K562 treated with DMSO at 1 percent for 48 hours (cell line): ENCODE measurements around the gene ZNF473. TPM values are rescaled to one million over a fixed set of nuclear protein-coding genes. Genes with fewer than 3 reads are reported as not detected.

Experiments used
- total RNA-seq: library from RNA; unstranded; fragments of 300-600 nt; gene quantifications from 2 replicates; pipeline ENCODE4 v1.2.3, GENCODE V29; 2022; ENCODE audit warnings: low replicate concordance; ENCODE audit errors: extremely low read depth

Gene ZNF473
- not detected in 2 replicates for total RNA-seq

DNA sequence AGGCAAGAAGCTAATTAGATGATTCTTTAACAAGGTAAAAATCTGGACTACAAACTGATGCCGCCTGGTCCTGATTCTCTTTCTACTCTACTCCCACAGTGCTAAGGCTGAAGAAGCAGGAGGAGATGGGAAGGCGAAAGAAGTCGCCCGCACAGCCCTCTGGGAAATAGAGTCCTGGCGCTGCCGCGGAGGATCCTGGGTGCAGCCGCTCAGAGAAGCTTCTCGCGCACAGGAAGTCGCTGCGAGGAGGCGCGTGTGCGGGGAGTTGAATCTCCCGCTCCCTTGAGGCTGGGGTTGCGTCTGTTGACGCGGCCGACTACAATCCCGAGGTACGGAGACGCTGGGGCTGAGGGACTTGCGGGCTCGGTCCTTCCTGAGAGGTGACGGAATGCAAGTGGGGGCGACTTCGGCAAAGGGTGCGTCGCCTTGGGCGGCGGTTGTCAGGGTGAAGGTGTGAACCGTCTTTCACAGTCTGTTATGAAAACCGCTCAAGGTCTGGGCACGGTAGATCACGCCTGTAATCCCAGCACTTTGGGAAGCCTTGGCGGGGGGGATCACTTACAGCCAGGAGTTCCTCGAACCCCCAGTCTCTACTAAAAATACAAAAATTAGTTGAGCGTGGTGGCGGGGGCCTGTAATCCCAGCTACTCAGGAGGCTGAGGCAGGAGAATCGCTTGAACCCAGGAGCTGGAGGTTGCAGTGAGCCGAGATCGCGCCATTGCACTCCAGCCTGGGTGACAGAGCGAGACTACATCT lies at the start of gene ZNF473:
ZNF473 (plus strand) TSS at position 212 of the 756 bp plus-strand sequence. CDS start 5,078 bp downstream, outside the sequence.

DNA sequence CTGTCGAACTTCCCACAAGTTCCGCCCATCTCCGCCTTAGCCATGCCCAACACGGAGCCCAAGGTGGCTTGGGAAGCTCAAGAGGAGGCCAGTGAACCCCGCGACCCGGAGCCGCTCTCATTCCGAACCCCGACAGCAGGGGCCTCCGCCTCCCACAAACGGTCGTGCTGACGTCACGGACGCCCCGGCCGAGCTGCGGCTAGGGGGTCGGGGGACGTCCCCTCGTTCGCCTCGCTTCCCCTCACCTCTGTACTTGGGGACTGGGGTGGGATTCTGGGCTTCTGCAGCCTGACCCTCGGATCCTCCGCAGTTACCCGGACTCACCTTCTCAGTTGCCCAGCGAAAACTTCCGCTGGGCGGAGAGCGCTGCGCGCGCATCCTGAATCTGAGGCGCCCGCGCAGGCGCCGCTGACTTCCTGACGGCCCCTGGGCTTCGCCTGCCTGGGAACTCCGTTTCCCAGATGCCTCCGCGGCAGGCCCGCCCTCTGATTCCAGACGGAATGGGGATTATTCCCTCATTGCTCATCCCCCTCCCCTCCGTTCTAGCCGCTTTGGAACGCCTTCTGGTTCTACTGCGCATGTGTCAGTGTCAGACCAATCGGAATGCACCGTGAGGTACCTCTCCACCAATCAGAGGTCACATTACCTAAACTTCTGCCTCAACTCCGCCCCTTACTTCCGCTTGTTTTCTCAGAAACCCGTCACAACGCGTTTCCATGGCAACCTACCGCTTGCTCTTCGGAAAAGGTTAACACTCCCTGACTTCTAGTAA lies 597 bp upstream of the ZNF473 start, which contains the start of gene VRK3:
VRK3 (minus strand) TSS at position 351 of the 772 bp plus-strand sequence. CDS start 9,210 bp downstream, outside the sequence.

Other genes starting within 250 kb of the ZNF473 start
- gene FUZ, start 212.7 kb upstream of the ZNF473 start, total RNA-seq, result not detected in 2 replicates
- gene MED25, start 207.7 kb upstream of the ZNF473 start, total RNA-seq, result not detected in 2 replicates
- gene PTOV1, start 174.8 kb upstream of the ZNF473 start, total RNA-seq, result not detected in 2 replicates
- gene PNKP, start 158.4 kb upstream of the ZNF473 start, total RNA-seq, result not detected in 2 replicates
- not detected in 2 replicates for gene AKT1S1, start 148.7 kb upstream of the ZNF473 start, total RNA-seq
- not detected in 2 replicates for gene TBC1D17, start 148.3 kb upstream of the ZNF473 start, total RNA-seq
- not detected in 2 replicates for gene IL4I1, start 129.1 kb upstream of the ZNF473 start, total RNA-seq
- 1,304 TPM in 1 of 2 replicates, not detected in the other for gene ATF5, start 96.8 kb upstream of the ZNF473 start, total RNA-seq
- gene NUP62, start 96.5 kb upstream of the ZNF473 start, total RNA-seq, result not detected in 2 replicates
- gene SIGLEC11, start 64.8 kb upstream of the ZNF473 start, total RNA-seq, result not detected in 2 replicates
- not detected in 2 replicates for gene VRK3, start 633 bp upstream of the ZNF473 start, total RNA-seq
- gene IZUMO2, start 137.3 kb downstream of the ZNF473 start, total RNA-seq, result not detected in 2 replicates
- gene MYH14, start 177.6 kb downstream of the ZNF473 start, total RNA-seq, result not detected in 2 replicates